GM19239 (cell line): ENCODE results near the gene CCDC12.
A peak's percentile ranks its signal among the peaks of the same experiment; 100 is the strongest.

ENCODE experiments used
- DNase-seq: peaks from one replicate; pipeline ENCODE4 v3.0.0; 2011; ENCODE audit warnings: low spot score; ENCODE audit not compliant: insufficient read length
- FAIRE-seq: peaks from 2 replicates; lab custom pipeline; 2011; peaks lifted over from hg19 to GRCh38; lab: Jason Lieb, UNC

CCDC12 gene

DNA sequence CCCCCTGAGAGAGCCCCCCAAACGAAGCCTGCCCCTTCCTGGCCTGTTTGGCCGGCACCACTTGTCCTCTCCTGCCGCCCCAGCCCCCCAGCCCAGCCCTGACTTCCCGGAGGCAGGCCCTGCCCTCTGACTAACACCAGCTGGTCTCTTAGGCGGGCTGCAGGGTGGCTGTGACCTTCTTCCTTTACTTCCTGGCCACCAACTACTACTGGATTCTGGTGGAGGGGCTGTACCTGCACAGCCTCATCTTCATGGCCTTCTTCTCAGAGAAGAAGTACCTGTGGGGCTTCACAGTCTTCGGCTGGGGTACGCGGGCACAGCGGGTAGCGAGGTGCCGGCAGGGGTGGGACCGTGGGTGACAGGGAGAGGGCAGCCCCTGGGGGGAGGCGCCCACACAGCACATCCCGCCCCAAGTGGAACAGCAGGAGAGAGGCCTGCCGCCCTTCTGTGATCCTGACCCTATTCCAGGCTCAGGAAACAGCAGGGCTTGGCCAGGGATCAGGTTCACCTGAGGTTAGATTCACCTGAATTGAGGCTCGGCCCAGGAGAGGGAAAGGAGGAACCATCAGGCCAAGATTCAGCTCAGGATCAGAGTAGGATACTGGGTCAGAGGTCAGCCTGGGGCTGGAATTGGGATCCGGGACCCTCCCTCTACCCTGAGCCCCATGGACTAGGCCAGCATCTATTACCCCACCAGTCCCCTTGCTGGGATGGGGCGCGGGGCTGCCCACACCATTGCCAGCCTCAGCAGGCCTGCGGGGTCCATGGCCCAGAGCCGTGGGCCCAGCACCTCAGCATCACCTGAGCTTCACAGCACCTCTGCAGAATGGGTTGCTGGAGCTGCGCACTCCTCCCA, 77.2 kb downstream of the CCDC12 start:
- no peak for FAIRE-seq
- no peak for DNase-seq

DNA sequence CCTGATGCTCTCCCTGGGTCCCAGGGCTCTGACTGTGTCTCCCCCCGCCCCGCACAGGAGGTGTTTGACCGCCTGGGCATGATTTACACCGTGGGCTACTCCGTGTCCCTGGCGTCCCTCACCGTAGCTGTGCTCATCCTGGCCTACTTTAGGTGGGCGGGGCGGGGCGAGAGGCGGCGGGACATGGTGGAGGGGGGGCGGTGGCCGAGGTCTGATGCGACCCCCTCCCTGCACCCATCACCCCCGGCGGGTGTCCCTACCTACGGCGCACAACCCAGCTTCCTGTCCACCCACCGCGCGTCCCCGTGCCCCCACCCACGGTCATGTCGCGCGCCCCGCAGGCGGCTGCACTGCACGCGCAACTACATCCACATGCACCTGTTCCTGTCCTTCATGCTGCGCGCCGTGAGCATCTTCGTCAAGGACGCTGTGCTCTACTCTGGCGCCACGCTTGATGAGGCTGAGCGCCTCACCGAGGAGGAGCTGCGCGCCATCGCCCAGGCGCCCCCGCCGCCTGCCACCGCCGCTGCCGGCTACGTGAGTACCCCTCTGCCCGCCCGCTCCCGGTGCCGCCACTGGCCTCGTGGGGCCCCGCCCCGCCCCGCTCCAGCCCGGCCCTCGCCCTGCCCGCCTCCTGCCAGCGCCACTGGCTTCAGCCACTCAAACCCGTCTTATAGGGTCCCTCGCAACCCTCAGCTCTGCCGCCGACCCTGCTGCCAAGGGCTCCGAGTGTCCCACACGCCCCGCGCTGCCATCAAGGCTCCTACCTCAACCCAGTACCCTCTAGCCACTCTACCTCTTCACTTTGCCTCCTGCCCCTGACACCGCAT, 78.0 kb downstream of the CCDC12 start:
- no peak for DNase-seq
- FAIRE-seq = no peak

DNA sequence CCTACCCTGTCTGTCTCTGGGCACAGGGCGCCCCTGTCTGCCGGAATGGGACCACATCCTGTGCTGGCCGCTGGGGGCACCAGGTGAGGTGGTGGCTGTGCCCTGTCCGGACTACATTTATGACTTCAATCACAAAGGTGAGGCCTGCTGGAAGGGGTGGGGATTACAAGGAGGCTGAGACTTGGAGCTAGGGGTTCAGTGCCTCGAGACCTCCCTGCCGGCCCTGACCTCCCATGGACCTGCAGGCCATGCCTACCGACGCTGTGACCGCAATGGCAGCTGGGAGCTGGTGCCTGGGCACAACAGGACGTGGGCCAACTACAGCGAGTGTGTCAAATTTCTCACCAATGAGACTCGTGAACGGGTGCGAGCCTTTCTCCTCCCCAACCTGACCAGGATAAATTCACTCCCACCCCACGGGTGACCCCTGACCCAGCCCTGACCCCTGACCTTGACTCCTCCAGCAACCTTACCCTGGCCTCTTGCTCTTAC, 78.7 kb downstream of the CCDC12 start:
- no peak for FAIRE-seq

DNA sequence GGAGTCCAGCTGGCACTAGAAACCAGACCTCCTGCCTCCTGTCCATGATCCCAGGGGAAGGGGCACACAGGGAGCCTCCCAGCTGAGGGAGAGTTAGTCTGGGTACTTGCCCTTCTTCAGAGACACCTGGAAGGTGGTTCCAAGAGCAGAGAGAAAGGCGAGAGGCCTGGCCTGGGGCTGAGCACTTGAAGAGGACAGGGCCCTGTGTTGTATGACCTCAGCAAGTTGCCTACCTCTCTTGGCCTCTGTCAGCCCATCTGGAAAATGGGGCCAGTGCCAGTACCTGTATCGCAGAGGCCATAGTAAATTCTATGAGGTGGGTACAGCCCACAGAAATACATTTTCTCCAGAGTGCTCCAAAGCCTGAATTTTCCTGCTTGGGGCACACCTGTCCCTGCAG, 79.5 kb downstream of the CCDC12 start:
- FAIRE-seq (no peak), DNase-seq (no peak)

More for the DNA sequence above, 78.7 kb downstream of the CCDC12 start:
- DNase-seq = no peak

DNA sequence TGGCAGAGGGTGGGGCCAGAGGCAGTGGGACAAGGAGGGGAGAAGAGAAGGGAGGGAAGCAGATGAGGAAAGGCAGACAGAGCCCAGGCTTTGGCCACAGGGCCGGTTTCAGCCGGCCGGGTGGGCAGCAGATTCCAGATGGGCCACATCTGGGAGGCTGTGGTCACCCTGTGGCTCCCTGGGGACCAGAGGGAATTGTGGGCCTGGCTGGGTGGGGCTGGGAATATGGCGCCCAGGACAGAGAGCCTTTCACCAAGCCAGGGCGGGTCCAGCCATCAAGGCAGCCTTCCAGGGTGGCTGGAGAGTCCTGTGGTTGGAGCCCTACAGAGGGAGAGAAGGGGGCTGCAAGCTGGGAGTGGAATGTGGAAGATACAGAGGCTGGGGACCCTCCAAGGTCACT, 80.2 kb downstream of the CCDC12 start:
- DNase-seq (no peak), FAIRE-seq (no peak)

DNA sequence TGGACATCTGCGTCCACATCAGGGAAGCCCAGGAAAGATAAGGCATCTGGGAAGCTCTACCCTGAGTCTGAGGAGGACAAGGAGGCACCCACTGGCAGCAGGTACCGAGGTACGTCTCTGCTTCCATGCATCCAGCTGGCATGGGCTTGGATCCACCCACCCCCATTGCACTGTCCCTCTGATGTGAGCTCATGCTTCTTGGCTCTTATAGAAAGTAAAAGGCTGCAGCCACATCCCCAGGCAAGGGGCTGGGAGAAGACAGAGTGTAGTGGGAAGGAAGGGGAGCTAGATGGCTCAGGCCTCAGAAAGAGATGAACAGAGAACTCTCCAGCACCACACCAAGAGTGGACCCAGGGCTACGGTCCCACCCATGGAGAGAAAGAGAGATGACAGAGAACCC, 80.8 kb downstream of the CCDC12 start:
- no peak for DNase-seq
- no peak for FAIRE-seq

DNA sequence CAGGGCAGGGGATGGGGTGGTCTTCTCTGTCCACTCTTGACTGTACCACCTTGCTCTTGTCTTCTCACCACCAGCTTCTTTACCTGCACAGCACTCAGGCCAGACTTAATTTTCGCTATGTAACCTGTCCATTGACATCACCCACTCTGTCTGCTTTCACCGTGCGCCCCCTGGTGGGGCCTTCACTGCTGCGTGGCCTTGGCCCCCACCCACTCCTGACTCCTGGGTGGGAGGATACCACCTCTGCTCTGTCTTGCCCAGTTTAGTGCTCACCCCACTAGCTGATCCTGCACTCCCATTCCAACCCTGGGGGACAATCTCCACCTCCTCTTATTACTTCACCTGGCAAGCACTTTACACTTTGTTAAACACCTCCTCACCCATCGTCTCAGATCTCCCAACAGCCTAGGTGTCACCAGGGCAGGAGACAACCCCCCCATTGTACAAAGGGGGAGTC, 81.3 kb downstream of the CCDC12 start:
- peak; percentile 84 for DNase-seq
- FAIRE-seq = peak; percentile 87

DNA sequence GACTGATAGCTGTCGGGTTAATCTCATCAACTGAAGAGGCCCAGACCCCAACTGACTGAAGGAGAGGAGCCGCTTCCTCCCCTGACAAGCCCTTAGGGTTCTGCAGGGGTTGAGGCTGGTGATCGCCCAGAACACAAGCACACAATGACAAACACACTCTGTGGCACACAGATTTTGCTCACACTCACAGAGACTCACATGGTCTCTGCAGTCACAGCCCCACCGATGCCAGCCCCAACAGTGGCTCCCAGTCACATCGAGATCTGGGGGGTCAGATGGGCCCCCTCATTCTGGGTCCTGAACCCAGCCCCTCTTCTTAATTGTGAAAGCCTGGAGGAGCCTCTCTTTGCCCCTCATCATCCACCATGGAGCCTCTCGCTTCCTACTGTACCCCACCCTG, 82.3 kb downstream of the CCDC12 start:
- no peak for FAIRE-seq
- DNase-seq = no peak

DNA sequence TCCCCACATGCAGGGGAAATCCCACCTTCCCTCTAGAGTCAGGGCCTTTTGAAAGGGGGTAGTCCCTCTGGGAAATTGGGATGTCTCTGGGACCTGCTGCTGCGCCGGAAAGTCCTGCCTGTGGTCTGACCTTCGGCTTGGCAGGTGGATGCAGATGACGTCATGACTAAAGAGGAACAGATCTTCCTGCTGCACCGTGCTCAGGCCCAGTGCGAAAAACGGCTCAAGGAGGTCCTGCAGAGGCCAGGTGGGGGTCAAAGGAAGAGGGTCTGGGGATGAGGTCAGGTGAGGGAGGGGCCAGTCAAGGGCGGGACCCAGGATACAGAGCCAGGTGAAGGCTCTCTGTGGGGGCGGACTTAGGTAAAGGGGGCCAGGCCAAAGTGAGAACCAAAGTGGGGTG, 82.8 kb downstream of the CCDC12 start:
- DNase-seq (no peak), FAIRE-seq (no peak)

DNA sequence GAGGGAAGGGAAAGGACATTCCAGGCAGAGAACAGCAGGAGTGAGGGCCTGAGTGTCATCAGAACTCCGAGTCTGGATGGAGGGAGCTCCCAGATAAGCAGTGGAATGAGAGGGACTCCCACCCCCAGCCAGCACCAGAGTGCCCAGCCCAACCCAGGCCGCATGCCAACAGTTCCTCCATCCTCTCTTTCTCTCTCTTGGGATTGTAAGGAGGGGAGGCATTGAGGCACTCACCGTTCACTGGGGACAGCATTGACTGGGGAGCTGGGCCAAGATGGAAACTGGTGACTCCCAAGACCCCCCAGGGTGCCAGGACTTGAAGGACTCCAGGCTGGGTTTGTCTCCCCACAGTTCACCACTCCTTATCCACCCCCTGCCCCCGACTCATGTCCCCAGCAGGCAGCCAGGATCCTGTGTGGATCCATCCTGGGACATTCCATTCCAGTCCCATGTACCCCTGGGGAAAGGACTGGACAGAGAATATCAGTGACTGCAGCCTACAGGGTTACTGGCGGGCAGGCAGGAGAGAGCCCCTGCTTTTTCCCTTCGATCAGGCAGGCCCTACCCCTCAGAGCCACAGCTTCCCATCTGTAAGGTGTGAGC, 83.3 kb downstream of the CCDC12 start:
- no peak for FAIRE-seq
- no peak for DNase-seq

DNA sequence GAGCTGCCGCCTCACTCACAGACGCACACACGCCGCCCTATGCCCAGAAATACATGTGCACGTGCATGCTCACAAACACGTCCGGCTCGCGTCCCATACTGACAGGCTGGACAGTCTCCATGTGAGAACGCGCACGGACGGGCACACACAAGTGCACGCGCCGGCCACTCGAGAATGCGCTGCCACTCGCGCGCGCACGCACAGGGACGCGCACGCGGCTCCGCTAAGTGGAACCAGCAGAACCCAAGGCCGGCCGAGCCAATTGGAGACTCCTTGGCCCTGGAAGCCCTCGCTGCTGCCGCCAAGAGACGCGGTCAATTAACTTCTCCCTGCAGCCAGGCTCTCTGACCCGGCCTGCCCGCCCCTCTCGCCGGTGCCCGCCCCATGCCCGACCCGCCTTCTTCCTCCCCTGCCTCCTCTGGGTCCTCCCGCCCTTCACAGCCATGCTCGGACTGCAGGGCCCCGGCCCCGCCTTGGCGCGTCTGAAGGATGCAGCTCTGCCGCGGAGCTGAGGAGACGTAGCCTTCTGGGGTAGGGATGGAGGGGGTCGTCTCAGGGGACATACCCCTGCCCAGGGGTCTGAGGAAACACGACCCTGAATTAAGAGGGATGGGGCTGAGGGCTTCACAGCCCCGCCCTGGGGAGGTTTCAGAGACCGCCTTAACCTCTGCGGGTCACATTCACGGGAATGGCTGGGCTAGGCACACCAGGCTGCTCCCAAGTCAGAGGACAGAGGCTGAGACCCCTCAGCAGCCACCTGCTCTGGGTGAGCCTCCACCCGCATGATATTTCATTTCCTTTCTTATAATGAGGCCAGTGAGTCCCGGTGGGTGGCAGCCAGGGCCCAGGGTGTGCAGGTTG, 84.0 kb downstream of the CCDC12 start:
- no peak for DNase-seq
- FAIRE-seq = no peak

DNA sequence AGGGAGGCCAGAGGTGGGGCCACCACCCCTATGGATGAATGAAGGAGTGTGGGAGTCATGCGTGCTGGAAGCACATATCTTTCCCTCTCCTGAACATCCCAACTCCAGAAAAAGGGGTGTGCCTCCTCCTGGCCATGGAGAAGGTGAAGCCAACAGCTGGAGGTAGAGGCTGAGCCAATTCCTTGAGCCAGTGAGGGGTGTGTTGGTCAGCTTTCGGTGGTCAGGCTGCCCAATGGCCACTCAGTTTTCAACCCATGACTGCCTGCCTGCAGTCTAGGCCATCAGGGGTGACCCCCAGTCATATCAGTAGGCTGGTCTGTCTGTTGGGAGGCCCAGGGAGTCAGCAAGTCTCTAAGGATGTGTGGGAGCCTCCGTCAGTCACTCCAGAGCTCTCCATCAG, 85.4 kb downstream of the CCDC12 start:
- FAIRE-seq (no peak), DNase-seq (no peak)

DNA sequence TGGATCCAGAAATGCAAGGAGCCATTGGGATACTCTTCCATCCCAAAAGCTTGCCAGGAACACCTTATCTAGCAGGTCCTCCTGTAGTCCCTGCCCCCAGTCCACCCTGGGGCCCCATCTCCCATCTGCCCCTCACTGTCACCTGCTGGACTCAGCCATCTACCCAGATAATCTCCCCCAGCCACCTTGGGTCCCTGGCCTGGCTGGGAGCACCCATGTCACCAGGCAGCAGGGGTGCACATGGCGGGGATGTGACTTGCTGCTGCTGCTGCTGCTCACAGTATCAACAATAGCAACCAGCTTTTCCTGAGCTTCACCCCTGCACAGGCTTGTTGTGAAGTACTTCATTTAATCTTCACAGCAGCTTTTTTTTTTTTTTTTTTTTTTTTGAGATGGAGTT, 86.4 kb downstream of the CCDC12 start:
- FAIRE-seq = no peak
- DNase-seq = no peak

DNA sequence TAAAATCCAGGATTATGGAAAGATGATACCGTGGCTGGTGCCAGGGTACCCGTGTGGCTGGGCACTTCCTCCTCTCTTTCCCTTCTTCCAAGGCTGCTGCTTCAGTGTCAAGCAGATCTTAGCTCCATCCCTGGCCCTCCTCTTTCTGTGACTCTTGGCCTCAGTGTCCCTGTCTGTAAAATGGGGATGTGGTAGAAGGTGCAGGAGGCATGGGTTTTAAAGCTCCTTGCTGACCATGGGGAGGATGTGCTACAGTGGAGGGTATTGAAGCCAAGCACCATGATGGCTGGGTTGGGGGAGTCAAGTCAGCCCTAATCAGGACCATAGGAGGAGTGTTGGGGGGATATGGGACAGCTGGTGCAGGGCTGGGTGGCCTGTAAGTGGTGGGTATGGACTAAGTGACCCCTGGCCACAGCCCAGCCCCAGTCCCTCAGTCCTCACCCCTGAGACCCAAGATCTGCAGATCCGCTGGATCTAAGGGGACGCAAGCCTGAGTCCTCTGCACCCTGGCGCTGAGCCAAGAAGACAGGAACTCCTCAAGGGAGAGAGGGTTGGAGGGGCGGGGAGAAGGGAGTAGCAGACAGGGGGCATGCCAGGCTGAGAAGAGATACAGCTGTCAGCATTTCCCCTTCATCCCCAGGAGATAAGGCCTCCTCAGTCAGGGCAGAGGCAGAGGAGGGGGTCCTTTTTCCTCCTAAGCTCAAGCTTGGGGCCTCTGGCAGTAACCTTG, 87.0 kb downstream of the CCDC12 start:
- DNase-seq (no peak), FAIRE-seq (no peak)

DNA sequence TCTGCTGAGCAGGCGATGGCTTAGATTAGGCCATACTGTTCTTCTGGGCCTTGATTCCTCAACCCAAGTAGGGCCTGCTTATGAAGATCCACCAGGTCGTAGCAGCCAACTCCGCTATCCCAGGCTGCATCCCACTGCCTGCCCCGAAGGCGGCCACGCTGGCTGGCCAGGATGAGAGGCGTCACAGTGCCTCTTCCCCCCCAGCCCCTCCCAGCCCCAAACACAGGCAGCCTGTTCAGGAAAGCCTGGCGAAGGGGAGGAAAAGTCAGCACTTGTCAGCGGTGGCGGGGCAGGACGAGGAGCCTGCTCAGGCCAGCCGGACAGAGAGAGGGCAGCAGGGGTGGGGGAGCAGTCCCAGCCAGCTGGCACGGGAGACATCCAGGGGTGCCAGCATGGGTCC, 87.8 kb downstream of the CCDC12 start:
- FAIRE-seq = no peak
- DNase-seq = no peak

DNA sequence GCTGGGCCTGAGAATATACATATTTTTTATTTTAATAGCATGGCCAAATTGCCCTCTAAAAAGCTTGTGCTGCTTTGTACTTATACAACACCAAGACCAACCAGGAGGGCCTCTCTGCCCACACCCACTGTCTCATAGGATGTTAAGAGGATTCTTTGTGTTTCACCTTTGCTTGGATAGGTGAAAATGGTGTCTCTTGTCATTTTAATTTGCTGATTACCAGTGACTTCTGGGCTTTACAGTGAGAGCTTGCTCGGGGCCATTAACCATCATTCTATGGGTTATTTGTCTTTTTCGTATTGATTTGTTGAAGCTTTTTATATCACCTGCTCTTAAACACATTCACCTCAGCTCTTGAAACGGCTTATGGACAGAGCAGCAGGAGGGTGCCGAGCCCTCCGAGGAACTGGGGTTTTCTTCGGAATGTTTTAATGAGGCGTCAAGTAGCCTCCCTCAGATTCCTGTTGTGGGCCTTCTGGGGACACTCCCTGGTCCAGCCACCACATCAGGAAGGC, 88.5 kb downstream of the CCDC12 start:
- DNase-seq = no peak
- FAIRE-seq = no peak

DNA sequence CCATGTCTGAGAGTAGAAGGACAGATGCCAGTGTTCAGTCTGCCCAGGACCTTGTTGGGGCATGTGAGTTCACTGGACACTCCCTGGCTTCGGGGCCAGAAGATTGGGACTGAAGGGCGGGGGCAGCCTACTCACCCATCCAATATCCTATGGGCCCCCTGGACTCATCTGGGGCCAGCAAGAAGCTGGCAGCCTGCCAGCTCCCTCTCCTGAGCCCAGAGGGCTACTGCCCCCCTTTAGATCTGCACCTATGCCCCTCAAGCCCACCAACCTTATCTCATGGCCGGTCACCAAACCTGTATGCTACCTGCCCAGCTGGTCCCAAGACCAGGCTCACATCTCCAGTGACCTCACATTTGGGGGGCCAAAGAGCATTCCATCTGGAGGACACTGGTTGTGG, 90.9 kb downstream of the CCDC12 start:
- no peak for FAIRE-seq

DNA sequence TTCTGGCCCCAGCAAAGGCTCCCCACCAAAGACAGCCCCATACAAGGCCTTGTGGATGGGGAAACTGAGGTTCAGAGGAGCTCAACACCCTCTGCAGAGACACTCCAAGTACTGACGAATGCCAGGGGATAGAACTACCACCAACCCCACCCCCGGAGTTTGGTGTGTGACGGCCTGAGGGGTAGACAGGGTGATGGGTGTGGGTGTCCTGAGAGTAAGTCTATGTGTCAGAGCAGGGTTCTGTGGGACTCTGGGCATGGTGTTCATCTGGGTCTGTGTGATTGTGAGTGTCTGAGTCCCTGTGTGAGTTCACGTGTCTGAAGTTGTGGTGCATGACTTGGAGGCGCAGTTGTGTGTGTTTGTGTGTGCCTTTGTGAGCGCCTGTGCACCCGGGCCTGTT, 91.6 kb downstream of the CCDC12 start:
- DNase-seq = no peak
- FAIRE-seq = no peak

More for the DNA sequence above, 90.9 kb downstream of the CCDC12 start:
- DNase-seq = no peak

DNA sequence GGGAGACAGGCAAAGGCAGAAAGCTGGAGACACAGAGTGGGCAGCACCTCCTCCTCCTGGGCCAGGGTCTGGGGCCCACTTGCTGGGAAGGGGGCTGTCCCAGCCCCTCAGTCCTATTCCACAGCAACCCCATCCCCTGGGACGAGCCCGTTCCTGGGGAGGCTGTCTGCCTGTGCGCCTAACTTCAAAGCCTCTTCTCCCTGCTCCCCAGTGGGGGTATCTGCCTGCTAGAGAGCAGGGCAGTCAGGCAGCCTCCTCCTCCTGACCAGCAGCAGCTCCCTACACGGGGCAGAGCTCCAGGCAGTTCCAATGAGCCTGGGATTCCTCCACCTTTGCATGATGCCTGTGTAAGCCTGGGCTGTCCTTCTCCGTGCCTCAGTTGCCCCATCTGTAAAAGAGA, 92.1 kb downstream of the CCDC12 start:
- FAIRE-seq (no peak), DNase-seq (no peak)
